Heart right ventricle (tissue), 16 donors: ENCODE measurements around the gene SPRR1B. TPM values are rescaled to one million over a fixed set of nuclear protein-coding genes. Genes with fewer than 3 reads are reported as not detected.

Source experiments
- ATAC-seq, 8 donors: fragments of 200-7000 bp; cut with Tn5 transposase; one replicate each; pipeline ENCODE4 v1.9.1; 2020; ENCODE audit warnings: mild to moderate bottlenecking in 8 of 8, moderate library complexity in 8 of 8, moderate number of reproducible peaks in 1 of 8
- DNase-seq, 2 donors: peaks; one replicate each; pipeline ENCODE4 v3.0.0-alpha.2; 2020
- H3K27ac ChIP-seq, 10 donors: fragments of 200-600 bp; sonication (generic) in 2 of 10; one replicate each; pipeline versions ENCODE4 v1.5.0 to v1.8.0; 2020 to 2022; ENCODE audit warnings: mild to moderate bottlenecking in 3 of 10
- H3K27me3 ChIP-seq, 7 donors: fragments of 200-600 bp; one replicate each; pipeline ENCODE4 v1.8.0; 2021 to 2022; ENCODE audit warnings: mild to moderate bottlenecking in 2 of 7
- H3K36me3 ChIP-seq, 9 donors: fragments of 200-600 bp; sonication (generic) in 1 of 9; one replicate each; pipeline versions ENCODE4 v1.5.0 to v1.8.0; 2020 to 2022; ENCODE audit warnings: mild to moderate bottlenecking in 2 of 9
- H3K4me1 ChIP-seq, 9 donors: fragments of 200-600 bp; sonication (generic) in 1 of 9; one replicate each; pipeline versions ENCODE4 v1.5.0 to v1.8.0; 2020 to 2022; ENCODE audit warnings: mild to moderate bottlenecking in 4 of 9
- H3K4me3 ChIP-seq, 10 donors: fragments of 200-600 bp; sonication (generic) in 2 of 10; one replicate each; pipeline versions ENCODE4 v1.5.0 to v1.8.0; 2020 to 2022; ENCODE audit warnings: mild to moderate bottlenecking in 7 of 10, moderate library complexity in 2 of 10
- H3K9me3 ChIP-seq, 11 donors: fragments of 200-600 bp in 10 of 11; sonication (generic) in 2 of 11; one replicate each; pipeline versions ENCODE4 v1.5.0 to v1.8.0; 2013 to 2022; ENCODE audit warnings: mild to moderate bottlenecking in 2 of 11, control low read depth in 1 of 11, moderate library complexity in 1 of 11
- WGBS, 2 donors: extraction: QIAGEN DNeasy Blood & Tissue Kit; methylation state at CpG; one replicate each; pipeline ENCODE4 v1.1.7; 2013; ENCODE audit warnings: inconsistent platforms in 1 of 2; 5-methylcytosine and 5-hydroxymethylcytosine counted together
- intact Hi-C, 10 donors: fragments of 100-400 bp; cut with DNase I; formaldehyde crosslinking; loops; one replicate each; pipeline versions ENCODE4 v1.11.1 to v1.14.2; 2022
- polyA plus RNA-seq, 2 donors: library from polyadenylated mRNA; stranded (reverse); fragments of 200-250 nt; gene quantifications; one replicate each; pipeline ENCODE4 v1.2.3, GENCODE V29; 2013
- total RNA-seq, 10 donors: library from RNA; stranded (reverse); fragmentation: NEBNext Ultra II Directional in 3 of 10; extraction: Animal tissue kit (Norgen Biotek cat#: 25700) in 3 of 10; gene quantifications; one replicate each; pipeline versions ENCODE4 v1.2.1 to v1.2.4, GENCODE V29; 2021 to 2023
- TF ChIP-seq, protein P1 (sequence below), 9 donors: fragments of 200-600 bp; sonication (generic) in 2 of 9; IDR thresholded peaks; one replicate each; pipeline versions ENCODE4 v1.5.0 to v1.8.0; 2021 to 2022; ENCODE audit warnings: antibody characterized with exemption in 9 of 9, mild to moderate bottlenecking in 5 of 9, moderate library complexity in 1 of 9
- donor health status: Arrhythmogenic right ventricular cardiomyopathy.
- donor health status: ischemic (EF 13 %, LVEDD 7.1; RV severe dilation, severe dysfunction).
- donor health status: healthy with polysubstance abuse.
- donor health status: DM: no; HTN: yes; CAD: no.
- donor health status: DM: no; HTN: no; CAD: no.
- donor health status: ischemic (EF 25% LVEDD 6.9; RV normal size, moderate dysfunction).
- donor health status: ischemic (EF 25% LVEDD 5.7; RV mildly dilated, moderate dysfunction).
- donor health status: healthy.
- donor health status: DM: yes; HTN: yes; CAD: no.
- donor health status: Ischemic cardiomyopathy.
- donor health status: ischemic (EF 35%, LVEDD 5.7; RV mildly dilated, moderate dysfunction).
- donor health status: nonischemic (EF 11% LVEDD 7.7; RV severe dilation, severe dysfunction).
- donor health status: DM: yes; HTN: yes; CAD: no.
- donor health status: PGD.
- donor health status: ischemic (EF 29% LVEDD 5.4; RV normal size, mild dysfunction).
- donor health status: nonischemic (EF 23%, LVEDD 6.1; RV moderate dilation, normal function).

SPRR1B gene
- total and polyA plus RNA-seq, 12 donors = 0.30 TPM; not detected in 11

DNA sequence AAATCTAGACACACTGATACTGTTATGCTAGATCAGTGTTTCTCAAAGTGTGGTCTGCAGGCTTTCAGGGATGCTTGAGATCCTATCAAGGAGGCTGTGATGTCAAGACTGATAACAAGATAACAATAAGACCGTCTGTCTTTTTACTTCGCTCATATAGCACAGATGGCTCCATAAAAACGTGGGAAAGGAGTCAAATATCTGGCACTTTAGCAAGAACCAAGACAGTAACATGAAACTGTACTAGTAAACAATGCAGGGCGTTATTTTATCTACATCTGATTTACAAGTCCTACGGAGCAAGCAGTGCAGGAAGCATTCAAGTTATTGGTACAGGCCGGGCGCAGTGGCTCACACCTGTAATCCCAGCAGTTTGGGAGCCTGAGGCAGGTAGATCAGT lies 33.1 kb upstream of the SPRR1B start:
- DNase-seq (no peak), ATAC-seq (no peak)
- WGBS, 2 donors = 46% methylated on average over 7 of the region's 7 CpGs
- TF ChIP-seq, protein P1, sequence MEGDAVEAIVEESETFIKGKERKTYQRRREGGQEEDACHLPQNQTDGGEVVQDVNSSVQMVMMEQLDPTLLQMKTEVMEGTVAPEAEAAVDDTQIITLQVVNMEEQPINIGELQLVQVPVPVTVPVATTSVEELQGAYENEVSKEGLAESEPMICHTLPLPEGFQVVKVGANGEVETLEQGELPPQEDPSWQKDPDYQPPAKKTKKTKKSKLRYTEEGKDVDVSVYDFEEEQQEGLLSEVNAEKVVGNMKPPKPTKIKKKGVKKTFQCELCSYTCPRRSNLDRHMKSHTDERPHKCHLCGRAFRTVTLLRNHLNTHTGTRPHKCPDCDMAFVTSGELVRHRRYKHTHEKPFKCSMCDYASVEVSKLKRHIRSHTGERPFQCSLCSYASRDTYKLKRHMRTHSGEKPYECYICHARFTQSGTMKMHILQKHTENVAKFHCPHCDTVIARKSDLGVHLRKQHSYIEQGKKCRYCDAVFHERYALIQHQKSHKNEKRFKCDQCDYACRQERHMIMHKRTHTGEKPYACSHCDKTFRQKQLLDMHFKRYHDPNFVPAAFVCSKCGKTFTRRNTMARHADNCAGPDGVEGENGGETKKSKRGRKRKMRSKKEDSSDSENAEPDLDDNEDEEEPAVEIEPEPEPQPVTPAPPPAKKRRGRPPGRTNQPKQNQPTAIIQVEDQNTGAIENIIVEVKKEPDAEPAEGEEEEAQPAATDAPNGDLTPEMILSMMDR (IDR thresholded peaks at IDR 0.05) = no peak
- no peaks in the 10 kb centered on the region for H3K36me3 ChIP-seq
- intact Hi-C loops = no loop called here
- no peak overlapping the region for H3K4me3 ChIP-seq
- H3K27me3 ChIP-seq = no peaks in the 10 kb centered on the region
- H3K27ac ChIP-seq = no peak overlapping the region
- no peaks in the 10 kb centered on the region for H3K4me1 ChIP-seq
- H3K9me3 ChIP-seq = peaks cover 0 to 16% (median 3%) of the 10 kb centered on the region in 11 donors

DNA sequence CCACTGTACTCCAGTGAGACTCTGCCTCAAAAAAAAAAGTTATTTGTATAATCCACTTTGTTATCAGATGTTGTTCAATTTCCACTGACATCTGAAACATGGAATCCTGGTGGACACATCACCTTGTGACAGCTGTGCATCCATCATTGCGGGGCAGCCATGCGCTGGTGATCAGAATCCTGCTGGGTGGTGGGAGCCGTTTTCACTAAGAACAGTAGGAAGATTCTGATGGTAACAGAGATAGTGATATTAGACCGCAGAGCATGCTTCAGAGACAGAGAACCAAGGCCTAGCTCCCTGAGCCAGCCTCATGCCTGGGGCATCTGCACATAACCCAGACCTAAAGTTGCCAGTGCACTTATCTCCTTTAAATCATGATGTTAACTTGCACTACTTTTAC lies 32.5 kb upstream of the SPRR1B start:
- no peaks in the 10 kb centered on the region for H3K36me3 ChIP-seq
- H3K4me1 ChIP-seq = no peaks in the 10 kb centered on the region
- no peaks in the 10 kb centered on the region for H3K27me3 ChIP-seq
- no peak overlapping the region for H3K4me3 ChIP-seq
- no peak overlapping the region for H3K27ac ChIP-seq
- WGBS, 2 donors = 70 to 76% methylated on average over 4 of the region's 4 CpGs
- intact Hi-C loops = no loop called here
- H3K9me3 ChIP-seq = peaks cover 0 to 16% (median 3%) of the 10 kb centered on the region in 11 donors
- ATAC-seq = no peak
- no peak for DNase-seq
- TF ChIP-seq, protein P1 (IDR thresholded peaks at IDR 0.05) = no peak

DNA sequence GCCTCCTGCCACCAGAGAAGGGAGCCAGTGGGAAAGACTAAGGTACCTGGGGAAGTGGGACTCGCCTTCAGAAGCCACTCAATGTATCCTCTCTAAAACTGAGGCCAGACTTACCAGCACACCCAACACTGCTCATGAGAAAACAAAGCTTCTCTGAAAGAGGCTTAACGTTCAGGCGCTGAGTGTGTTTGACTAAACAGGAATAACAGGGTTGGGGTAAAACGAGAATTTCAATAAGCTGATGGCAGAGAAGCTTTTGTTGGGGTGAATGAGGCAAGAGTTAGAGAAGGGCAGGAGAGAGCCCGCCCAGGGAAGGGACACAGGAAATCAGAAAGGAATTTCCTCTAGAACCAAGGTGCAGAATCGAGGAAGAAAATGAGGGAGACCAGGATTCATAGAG lies 31.2 kb upstream of the SPRR1B start:
- H3K36me3 ChIP-seq = no peaks in the 10 kb centered on the region
- no peak overlapping the region for H3K27ac ChIP-seq
- TF ChIP-seq, protein P1 (IDR thresholded peaks at IDR 0.05) = no peak
- H3K9me3 ChIP-seq = peaks cover 0 to 14% (median 3%) of the 10 kb centered on the region in 11 donors
- no peaks in the 10 kb centered on the region for H3K27me3 ChIP-seq
- no peak overlapping the region for H3K4me3 ChIP-seq
- no peaks in the 10 kb centered on the region for H3K4me1 ChIP-seq
- intact Hi-C loops = no loop called here
- no peak for DNase-seq
- no peak for ATAC-seq
- 68 to 72% methylated on average over 6 of the region's 6 CpGs for WGBS, 2 donors

DNA sequence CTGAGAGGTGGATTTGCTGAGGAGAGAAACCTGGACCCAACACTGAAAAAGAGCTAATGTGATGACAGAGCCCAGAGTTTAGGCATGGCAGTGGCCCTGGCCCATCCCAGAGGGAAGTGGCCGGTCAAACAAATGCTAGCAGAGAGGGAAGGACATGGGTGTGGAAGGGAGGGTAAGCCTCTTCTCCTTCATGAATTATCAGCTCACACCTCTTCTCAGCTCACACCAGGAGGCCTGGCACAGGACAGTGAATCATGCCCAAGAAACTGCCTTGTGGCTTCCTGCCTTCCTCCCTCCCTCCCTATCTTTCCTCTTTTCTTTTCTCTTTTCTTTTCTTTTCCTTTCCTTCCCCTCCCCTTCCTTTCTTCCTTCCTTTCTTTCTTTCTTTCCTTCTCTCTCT lies 30.7 kb upstream of the SPRR1B start:
- Histone ChIP-seq H3K4me1 (no peaks in the 10 kb centered on the region), H3K27me3 (no peaks in the 10 kb centered on the region), H3K4me3 (no peak overlapping the region), H3K27ac (no peak overlapping the region), H3K9me3 (peaks cover 0 to 9% (median 3%) of the 10 kb centered on the region in 11 donors), H3K36me3 (no peaks in the 10 kb centered on the region)
- DNase-seq = no peak
- no peak for ATAC-seq
- WGBS, 2 donors = 80 to 89% methylated on average over 1 of the region's 1 CpG
- intact Hi-C loops = no loop called here
- TF ChIP-seq, protein P1 (IDR thresholded peaks at IDR 0.05) = no peak
